HG02571 (cell line): ENCODE measurements around the gene ARID1A.
"Not testable (repeated sequence)": the region's sequence is repeated elsewhere in the genome, so short reads cannot be mapped to it uniquely, and the experiment has no call there.

ENCODE experiments used
- ATAC-seq: cut with Tn5 transposase; IDR thresholded peaks from one replicate; pipeline ENCODE4 v1.9.1; 2021; ENCODE audit warnings: mild to moderate bottlenecking, moderate library complexity; ENCODE audit not compliant: unreplicated experiment

The ARID1A gene

DNA sequence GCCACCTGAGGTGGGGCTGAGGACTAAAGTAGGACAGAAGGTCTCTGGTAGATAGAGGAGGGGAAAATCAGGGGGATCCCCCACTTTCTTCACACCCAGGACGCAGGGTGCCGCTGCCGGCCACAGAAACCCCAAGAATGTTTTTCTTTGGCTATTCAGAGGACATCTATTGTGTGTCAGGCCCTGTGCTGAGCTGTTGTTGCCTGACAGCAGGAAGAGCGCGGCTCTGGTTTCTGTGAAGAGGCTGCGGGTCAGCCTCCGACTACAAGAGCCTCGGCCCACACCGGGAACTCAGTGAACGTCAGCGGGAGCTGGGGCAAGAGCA is 91.5 kb downstream of the ARID1A start:
- peak; percentile 49 for ATAC-seq

DNA sequence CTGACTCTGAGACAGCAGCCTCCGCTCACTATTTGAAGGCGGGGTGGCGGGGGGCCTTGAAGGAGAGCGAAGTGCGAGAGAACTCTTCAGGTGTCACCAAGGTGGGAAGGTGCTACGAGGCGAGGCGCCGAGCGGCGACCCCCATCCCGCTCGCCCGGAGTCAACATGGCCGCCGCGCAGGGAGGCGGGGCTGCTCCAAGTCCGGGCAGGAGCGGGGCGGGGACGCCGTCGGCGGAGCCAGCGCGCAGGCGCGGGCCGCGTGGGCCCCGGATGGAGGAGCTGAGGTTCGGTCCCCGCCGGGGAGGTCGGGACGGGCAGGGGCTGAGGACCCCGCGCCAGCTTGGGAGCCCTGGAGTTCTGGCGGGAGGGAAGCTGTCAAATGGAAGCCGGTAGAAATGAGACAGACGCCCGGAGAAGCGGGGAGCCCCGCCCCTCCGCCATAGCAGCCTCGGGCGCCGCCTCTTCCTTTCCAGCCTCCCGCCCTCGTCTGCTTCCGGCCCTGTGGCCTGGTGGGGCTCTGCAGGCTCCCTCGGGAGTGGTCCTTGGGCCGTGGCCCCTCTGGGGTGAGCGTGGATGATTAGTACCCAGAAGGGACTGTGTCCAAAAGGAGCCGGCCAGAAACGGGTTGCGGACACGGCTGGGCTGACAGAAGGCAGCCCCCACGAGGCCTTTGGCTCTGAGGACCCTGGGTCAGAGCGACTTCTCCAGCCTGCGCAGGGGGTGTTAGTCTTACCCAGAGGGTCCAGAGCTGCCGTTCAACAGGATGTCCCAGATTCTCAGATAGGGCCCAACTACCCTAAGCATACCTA is 92.1 kb downstream of the ARID1A start, which contains the start of gene PIGV:
Gene PIGV (plus strand): TSS at position 245 of the 809 bp plus-strand sequence. CDS start 2,866 bp downstream, outside the sequence.
- peak; percentile 62 for ATAC-seq

DNA sequence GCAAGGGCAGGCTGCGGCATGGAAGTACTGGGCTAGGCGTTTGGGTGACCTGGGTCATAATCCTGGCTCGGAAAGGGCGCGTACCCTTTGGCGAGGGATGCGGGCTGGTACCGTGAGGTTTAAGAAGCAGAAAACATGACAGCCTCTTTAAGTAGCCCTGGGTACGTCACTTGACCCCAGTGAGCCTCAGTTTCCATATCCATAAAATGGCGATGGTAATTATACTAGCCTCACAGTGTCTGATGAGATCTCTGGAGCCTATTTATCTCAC is 92.6 kb downstream of the ARID1A start:
- ATAC-seq: no peak

DNA sequence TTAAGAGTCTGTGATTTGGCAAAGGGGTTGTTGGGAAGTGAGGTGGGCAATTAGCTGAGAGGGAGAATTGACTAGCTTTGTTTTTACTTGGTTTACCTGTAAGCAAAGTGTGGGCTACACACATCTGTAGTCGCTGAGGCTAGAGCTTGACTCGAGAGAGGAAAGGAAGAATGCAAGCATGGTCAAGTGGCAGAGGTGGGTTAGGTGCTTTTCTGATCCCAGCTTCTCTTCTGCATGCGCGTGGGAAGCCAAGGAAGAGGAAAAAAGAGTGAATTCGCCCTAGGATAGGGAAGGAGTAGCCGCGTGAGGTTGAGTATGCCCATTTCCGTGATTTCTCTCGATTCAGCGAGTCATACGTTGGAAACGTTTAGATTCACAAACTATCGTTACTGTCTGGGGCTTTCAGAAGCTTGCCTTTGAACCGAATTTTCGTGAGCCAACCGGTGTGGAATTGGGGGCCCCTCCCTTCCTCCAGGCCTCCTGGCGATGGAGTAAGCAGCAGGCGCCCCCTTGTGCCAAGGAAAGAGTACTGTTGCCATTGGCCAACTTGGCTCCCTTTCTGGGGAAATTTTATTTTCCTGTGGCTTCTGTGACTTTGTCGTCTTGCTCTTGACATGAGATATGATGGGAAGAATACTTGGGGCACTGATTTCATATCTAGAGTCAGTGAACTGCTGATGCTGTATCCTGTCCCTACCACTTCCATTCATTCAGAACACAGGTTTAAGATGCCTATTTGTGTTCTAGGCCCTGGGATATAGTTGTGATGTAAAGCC is 93.2 kb downstream of the ARID1A start:
- ATAC-seq: no peak

DNA sequence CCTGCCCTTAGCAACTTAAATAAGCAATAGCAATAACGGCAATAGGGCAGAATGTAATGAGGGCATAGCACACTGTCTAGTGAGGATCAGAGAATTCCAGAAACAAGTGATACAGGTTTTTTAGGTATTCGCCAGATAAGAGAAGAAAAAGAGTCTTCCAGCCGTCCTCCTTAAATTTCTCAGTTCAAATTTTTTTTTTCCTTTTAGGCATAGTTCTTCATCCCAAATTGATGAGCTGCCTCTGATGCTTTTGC is 93.7 kb downstream of the ARID1A start:
- ATAC-seq: no peak

DNA sequence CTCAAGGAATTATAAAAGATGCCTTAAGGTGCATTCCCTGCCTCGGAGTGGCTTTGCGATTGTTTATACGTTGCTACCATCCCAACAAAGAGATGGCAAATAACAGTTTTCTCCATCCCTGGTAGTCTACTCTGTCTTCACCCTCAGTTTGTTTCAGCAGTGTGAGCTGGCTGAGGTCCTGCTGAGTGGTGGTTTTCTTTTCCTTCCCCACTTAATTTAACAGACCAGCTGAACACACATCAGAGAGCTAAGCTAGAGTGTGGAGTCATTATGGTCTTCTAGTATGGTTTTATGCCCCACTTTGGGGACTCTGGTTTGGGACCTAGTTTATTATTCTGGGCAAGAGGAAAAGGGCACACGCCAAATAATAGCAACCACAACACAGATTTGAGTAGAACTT is 94.1 kb downstream of the ARID1A start:
- no peak for ATAC-seq

DNA sequence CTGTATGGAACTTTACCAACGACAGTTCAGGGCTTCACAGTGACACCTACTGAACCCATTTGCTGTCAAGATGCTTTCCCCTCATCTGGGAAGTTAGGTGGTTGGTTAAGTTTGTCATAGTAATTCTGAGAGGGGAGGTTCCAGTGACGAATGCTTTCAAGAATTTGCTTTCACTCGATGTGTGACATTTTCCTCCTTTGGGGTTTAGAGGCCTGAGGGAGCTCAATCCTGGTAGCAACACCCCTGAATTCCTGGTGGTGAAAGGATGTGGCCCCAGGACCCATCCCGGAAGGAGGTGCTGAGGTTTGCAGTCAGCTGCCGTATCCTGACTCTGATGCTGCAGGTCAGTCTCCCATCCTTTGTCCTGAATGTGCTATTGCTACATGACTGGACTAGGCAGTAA is 94.7 kb downstream of the ARID1A start:
- ATAC-seq: no peak

DNA sequence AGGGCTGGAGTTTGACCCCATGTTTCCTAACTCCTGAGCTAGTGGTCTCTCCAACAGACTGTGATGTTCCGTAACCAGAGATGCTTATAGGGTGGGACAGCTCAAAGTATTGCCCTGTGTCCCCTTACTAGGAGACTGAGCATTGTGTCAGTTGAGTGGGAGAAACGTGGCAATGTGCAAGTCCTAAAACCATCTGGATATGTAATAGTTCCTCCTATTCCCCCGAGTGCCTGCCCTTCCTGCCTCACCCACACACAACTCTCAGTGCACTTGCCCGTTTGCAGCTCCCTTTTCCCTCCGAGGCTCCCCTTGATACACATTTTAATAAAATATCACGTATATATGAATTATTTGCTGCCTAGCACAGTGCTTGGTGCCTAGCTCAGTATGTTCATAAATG is 95.3 kb downstream of the ARID1A start:
- ATAC-seq: no peak

DNA sequence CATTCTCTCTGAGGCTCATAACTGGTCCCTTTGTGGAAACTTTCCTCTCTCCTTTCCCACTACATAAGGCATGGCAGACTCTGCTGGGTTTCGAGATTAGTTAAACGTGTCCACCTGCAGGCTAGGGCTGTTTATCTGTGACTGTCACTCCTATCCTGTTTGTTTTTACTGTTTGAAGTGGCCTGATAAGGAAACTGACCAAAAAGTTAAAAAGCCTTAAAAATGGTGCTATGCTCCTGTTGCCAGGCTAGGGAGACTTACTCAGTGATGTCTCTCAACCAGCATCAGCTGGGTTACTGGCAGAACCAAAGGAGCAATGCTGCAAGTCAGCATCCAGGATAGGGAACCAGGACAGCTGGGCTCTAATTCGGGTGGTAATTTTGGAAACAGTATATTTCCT is 95.8 kb downstream of the ARID1A start:
- ATAC-seq: no peak

DNA sequence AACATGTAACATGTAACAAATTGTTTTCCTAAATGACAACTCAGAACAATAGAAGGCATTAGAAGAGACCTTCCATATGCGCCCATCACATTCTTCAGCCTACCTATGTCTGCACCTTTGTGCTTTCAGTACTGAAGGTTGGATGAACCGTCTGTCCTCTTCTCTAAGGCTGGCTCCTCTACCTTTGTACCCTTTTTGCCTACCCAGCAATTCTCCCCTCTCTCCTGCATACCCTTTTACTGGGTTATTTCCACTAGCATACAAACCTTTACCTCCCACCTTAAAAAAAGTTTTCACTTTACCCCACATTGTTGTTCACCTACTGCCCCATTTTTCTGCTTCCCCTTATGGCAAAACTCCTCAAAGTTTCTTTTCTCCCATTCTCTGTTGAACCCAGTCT is 97.1 kb downstream of the ARID1A start:
- no peak for ATAC-seq

DNA sequence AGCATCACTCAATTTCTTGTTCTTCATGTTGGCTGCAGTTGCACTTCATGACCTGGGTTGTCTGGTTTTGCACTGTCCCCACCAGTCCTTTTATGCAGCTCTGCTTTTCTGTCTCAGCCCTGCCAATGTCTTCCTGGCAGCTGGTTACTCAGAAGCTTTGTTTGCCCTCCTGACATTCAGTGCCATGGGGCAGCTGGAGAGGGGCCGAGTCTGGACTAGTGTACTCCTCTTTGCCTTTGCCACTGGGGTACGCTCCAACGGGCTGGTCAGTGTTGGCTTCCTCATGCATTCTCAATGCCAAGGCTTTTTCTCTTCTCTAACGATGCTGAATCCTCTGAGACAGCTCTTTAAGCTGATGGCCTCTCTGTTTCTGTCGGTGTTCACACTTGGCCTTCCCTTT is 98.6 kb downstream of the ARID1A start:
- no peak for ATAC-seq

DNA sequence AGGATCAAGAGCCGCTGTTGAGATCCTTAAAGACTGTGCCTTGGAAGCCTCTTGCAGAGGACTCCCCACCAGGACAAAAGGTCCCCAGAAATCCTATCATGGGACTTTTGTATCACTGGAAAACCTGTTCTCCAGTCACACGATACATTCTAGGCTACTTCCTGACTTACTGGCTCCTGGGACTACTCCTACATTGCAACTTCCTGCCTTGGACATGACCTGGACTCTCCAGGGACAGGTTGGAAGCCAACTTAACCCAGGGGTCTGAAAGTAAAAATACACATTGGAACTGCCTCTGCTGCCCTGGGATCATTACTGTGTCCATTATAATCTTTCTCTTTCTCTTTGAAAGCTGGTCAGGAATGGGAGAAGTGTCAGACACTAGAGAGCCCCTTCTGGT is 101.8 kb downstream of the ARID1A start:
- no peak for ATAC-seq

DNA sequence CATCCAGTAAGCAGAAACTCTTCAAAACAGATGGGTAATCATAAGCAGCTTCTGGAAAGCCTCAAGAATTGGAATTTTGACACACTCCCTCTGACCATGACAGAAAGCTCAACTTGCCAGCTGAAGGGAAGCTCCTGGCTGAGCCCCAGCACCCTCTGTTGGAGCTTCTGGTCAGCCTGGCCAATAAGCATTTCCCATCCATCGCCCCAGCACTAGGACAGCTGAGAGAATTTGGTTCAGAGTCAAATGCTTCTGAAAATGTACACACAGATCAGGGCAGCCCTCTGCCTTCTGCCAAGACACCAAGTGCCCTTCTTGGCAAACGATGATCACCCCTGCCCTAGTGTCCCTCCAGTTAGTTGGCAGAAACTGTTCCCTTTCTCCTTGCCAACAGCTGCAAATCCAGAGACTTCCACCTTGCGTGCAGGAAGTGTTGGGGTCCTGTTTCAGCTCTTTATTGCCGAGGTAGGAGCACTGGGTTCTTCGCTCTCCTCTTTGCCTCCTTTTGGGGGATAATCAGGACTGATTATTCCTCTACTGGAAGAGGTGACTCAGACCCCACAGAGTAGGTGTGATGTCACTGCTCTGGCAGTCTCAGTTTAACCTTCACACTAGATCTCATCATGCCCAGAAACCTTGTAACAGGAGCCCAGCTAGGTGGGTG is 103.8 kb downstream of the ARID1A start:
- ATAC-seq: no peak

DNA sequence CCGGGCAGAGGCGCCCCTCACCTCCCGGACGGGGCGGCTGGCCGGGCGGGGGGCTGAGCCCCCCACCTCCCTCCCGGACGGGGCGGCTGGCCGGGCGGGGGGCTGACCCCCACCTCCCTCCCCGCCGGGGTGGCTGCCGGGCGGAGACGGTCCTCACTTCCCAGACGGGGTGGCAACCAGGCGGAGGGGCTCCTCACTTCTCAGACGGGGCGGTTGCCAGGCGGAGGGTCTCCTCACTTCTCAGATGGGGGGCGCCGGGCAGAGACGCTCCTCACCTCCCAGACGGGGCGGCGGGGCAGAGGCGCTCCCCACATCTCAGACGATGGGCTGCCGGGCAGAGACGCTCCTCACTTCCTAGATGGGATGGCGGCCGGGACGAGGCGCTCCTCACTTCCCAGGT is 108.1 kb downstream of the ARID1A start:
- ATAC-seq: not testable (repeated sequence)

DNA sequence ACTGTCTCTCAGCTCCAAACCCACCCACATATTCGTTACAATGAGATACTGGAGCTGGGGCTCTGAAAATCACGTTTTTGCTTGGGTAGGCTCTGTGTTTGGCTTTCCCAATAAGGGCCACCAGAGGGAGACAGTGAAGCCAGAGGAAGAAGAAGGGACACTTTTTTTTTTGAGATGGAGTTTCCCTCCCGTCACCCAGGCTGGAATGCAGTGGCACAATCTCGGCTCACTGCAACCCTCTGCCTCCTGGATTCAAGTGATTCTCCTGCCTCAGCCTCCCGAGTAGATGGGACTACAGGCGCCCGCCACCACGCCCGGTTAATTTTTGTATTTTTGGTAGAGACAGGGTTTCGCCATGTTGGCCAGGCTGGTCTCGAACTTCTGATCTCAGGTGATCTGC is 114.3 kb downstream of the ARID1A start:
- not testable (repeated sequence) for ATAC-seq

DNA sequence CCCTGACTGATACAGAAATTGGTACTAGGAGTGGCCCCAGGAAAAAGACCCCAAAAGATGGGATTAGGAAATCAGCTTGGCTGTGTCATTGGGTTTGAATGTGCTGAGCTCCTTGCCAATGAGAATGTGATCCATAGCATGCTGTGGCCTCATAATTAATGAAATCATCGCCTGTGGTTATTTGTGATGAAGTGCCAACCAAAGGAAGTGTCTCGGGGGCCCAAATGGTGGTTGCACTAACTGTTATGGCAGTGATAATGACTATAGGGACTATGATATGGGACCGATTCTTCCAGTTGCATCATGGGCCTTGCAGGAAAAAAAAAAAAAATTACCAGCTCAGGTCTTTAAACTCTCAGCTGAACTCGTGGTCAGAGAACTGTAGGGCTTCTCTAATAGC is 115.2 kb downstream of the ARID1A start:
- ATAC-seq: no peak

DNA sequence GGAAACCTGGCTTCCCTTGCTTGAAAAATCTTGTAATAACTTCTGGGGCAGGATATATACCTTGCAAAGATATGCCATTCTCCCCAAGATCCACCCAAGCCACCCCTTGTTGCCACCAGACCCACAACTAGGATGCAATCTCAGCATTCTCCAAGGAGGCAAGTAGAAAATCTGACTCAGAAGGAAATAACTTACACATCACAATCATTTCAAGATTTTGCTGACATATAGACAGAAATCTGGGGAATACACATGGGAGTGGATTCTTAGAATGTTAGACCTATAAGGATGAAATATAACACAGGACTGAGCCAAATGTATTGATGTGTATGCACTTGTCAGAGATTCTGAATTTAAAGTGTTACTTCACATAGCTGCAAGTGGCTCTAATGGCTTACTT is 115.9 kb downstream of the ARID1A start:
- no peak for ATAC-seq

DNA sequence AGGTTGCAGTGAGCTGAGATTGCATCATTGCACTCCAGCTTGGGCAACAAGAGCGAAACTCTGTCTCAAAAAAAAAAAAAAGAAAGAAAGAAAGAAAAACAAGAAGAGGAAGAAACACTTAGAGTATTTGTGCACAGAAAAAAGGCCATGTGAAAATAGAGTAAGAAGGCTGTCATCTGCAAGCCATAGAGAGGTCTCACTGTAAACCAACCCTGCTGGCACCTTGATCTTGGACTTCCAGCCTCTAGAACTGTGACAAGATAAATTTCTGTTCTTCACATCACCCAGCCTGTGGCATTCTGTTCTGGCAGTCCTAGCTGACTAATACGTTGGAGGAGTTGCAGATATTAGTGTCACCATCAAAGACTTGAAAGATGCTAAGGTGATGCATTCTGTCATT is 118.6 kb downstream of the ARID1A start:
- no peak for ATAC-seq

DNA sequence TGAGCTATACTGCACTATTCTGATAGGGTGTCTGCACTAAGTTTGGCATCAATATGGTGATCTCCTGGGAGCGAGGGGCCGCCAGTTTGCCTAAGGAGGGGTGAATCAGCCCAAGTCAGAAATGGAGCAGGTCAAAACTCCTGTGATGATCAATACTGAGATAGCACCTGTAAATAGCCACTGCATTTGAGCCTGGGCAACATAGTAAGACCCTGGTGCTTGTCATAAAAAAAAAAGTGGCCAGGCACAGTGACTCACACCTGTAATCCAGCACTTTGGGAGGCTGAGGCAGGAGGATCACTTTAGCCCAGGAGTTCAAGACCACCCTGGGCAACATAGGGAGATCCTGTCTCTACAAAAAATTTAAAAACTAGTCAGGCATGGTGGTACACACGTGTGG is 119.1 kb downstream of the ARID1A start:
- no peak for ATAC-seq

DNA sequence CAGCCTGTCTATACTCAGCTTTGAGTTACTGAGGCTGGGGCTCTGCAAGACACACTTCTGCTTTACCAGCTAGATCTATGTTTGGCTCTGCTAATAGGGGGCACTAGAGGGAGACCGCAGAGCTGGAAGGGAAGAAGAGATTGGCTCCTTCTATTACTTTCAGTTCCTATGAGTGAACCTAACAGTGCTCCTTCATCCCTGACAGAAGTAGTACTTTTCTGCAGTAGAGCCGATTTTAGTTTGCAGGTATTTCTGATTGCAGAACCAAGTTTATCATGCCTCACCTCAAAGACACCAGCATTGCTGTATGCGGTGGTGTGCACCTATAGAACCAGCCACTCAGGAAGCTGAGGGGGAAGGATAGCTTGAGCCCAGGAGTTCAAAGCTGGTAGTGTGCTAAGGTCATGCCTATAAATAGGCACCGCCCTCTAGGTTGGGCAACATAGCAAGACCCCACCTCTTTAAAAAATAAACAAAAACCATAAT is 125.0 kb downstream of the ARID1A start:
- peak; percentile 74 for ATAC-seq

DNA sequence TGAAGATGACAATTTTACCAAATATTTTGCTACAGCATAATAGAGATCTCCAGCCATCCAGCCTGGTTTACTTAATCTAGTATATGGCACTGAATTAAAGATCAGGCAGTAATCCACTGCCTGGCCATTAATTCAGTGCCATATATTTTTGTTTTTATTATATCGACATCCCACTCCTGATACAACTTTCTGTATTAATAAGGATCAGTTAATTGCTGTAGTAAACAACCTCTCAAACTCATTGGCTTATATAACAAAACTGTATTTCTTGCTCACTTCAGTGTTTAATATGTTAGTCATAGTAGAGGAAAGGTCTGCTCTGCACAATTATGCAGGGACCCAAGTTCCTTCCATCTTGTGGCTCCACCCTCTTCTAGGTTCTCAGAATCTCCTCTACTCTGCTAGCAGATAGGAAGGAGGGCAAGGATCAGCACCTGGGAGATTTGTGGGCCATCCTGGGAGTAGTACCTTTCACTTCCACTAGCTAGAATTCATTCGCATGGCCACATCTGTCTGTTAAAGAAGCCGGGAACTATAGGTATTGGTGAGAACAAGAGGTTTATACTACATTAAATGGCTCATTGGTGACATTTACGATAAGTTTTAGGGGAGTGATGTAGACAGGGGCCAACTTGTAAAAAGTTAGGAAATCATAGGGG is 127.1 kb downstream of the ARID1A start:
- ATAC-seq: no peak

DNA sequence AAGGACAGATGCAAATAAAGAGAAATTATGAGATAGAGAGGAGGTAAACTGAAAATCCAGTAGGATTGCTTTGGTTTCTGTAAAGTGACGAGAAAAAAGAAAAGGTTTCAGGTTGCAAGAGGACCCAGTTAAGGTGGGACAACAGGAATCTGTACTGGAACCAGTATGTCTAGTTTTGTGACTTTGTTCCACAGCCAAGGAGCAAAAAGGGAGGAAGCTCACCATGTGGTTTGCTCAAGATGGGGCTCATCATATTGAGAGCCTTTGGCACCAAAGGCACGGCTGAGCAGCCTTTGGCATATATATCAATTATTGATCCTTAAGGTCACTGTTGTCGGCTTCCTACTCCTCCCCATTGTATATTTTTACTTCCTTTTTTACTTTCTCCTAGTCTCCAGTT is 128.9 kb downstream of the ARID1A start:
- no peak for ATAC-seq
